ENCODE measurements around the gene SMTNL1.

Gene SMTNL1

GRCh38 chr11:57511741-57512430 lies 25.5 kb upstream of the SMTNL1 start:
- peak overlapping the region; percentile 98 for H3K4me3 ChIP-seq (ENCODE audit: low read length, poor library complexity, severe bottlenecking)
- peaks cover 39% of the 10 kb centered on the region for H3K79me2 ChIP-seq (ENCODE audit: insufficient read depth, low read length)

GRCh38 chr11:57512646-57513451 lies 24.5 kb upstream of the SMTNL1 start:
- H3K9me2 ChIP-seq (replicated peaks; ENCODE audit: low read depth, low read length): no peaks in the 10 kb centered on the region
- H3K79me2 ChIP-seq (ENCODE audit: insufficient read depth, low read length): peaks cover 37% of the 10 kb centered on the region
- H3K4me3 ChIP-seq (ENCODE audit: low read length, poor library complexity, severe bottlenecking): peak overlapping the region; percentile 98
- 0 out of 2 replicates have a peak, but pooled peaks cover 12% of the 10 kb centered on the region for H3F3A ChIP-seq (ENCODE audit: low read depth)
- H3K4me2 ChIP-seq (ENCODE audit: low read depth, low read length, poor library complexity, severe bottlenecking): peak overlapping the region; percentile 96
- no peak overlapping the region for H2AFZ ChIP-seq (ENCODE audit: low read length)
- peak overlapping the region; percentile 84 for H3K9ac ChIP-seq (ENCODE audit: low read depth, low read length, poor library complexity, severe bottlenecking)
- no peaks in the 10 kb centered on the region for H3K27me3 ChIP-seq (ENCODE audit: insufficient read depth, low read length, poor library complexity, severe bottlenecking)
- TF ChIP-seq CTCF (conservative IDR thresholded peaks at IDR 0.05; ENCODE audit: low read length) (no peak), EZH2phosphoT487 (IDR thresholded peaks at IDR 0.05; ENCODE audit: borderline replicate concordance) (no peak)
- H3K9me3 ChIP-seq (ENCODE audit: insufficient read depth, low read depth, low read length): no peaks in the 10 kb centered on the region
- no peaks in the 10 kb centered on the region for H3K36me3 ChIP-seq (ENCODE audit: insufficient read depth, low read length)
- H4K20me1 ChIP-seq (ENCODE audit: insufficient read depth, low read length, poor library complexity, severe bottlenecking): peaks cover 4% of the 10 kb centered on the region
- H3K4me1 ChIP-seq (ENCODE audit: insufficient read depth, low read length, poor library complexity, severe bottlenecking): peaks cover 43% of the 10 kb centered on the region

More at GRCh38 chr11:57511741-57512430, 25.5 kb upstream of the SMTNL1 start:
- peak overlapping the region; percentile 96 for H3K4me2 ChIP-seq (ENCODE audit: low read depth, low read length, poor library complexity, severe bottlenecking)
- no peaks in the 10 kb centered on the region for H3K9me2 ChIP-seq (replicated peaks; ENCODE audit: low read depth, low read length)
- peak overlapping the region; percentile 84 for H3K9ac ChIP-seq (ENCODE audit: low read depth, low read length, poor library complexity, severe bottlenecking)
- peaks cover 4% of the 10 kb centered on the region for H4K20me1 ChIP-seq (ENCODE audit: insufficient read depth, low read length, poor library complexity, severe bottlenecking)
- no peaks in the 10 kb centered on the region for H3K36me3 ChIP-seq (ENCODE audit: insufficient read depth, low read length)
- H3K9me3 ChIP-seq (ENCODE audit: insufficient read depth, low read depth, low read length): no peaks in the 10 kb centered on the region
- H3K27me3 ChIP-seq (ENCODE audit: insufficient read depth, low read length, poor library complexity, severe bottlenecking): no peaks in the 10 kb centered on the region
- H3K4me1 ChIP-seq (ENCODE audit: insufficient read depth, low read length, poor library complexity, severe bottlenecking): peaks cover 43% of the 10 kb centered on the region
- TF ChIP-seq EZH2phosphoT487 (IDR thresholded peaks at IDR 0.05; ENCODE audit: borderline replicate concordance): no peak
- no peak for TF ChIP-seq CTCF (conservative IDR thresholded peaks at IDR 0.05; ENCODE audit: low read length)
- H3F3A ChIP-seq (ENCODE audit: low read depth): 0 out of 2 replicates have a peak, but pooled peaks cover 12% of the 10 kb centered on the region
- H2AFZ ChIP-seq (ENCODE audit: low read length): no peak overlapping the region

GRCh38 chr11:57513452-57513795 lies 24.0 kb upstream of the SMTNL1 start:
- Histone ChIP-seq H3K79me2 (ENCODE audit: insufficient read depth, low read length) (peaks cover 36% of the 10 kb centered on the region), H3K4me2 (ENCODE audit: low read depth, low read length, poor library complexity, severe bottlenecking) (peak overlapping the region; percentile 96), H3K4me1 (ENCODE audit: insufficient read depth, low read length, poor library complexity, severe bottlenecking) (peaks cover 41% of the 10 kb centered on the region), H4K20me1 (ENCODE audit: insufficient read depth, low read length, poor library complexity, severe bottlenecking) (peaks cover 4% of the 10 kb centered on the region), H3K27me3 (ENCODE audit: insufficient read depth, low read length, poor library complexity, severe bottlenecking) (no peaks in the 10 kb centered on the region), H3K4me3 (ENCODE audit: low read length, poor library complexity, severe bottlenecking) (peak overlapping the region; percentile 98), H3K9me3 (ENCODE audit: insufficient read depth, low read depth, low read length) (no peaks in the 10 kb centered on the region), H2AFZ (ENCODE audit: low read length) (no peak overlapping the region), H3K9ac (ENCODE audit: low read depth, low read length, poor library complexity, severe bottlenecking) (peak overlapping the region; percentile 84), H3K9me2 (replicated peaks; ENCODE audit: low read depth, low read length) (no peaks in the 10 kb centered on the region), H3F3A (ENCODE audit: low read depth) (0 out of 2 replicates have a peak, but pooled peaks cover 12% of the 10 kb centered on the region), H3K36me3 (ENCODE audit: insufficient read depth, low read length) (no peaks in the 10 kb centered on the region)
- TF ChIP-seq CTCF (conservative IDR thresholded peaks at IDR 0.05; ENCODE audit: low read length) (no peak), EZH2phosphoT487 (IDR thresholded peaks at IDR 0.05; ENCODE audit: borderline replicate concordance) (no peak)
